MM.1S (cell line): ENCODE results near the gene PTPRE.

ENCODE experiments used
- DNase-seq: peaks from one replicate; pipeline ENCODE4 v3.0.0-alpha.2; 2015
- H2AFZ ChIP-seq: fragments of 300-600 bp; sonication (generic); 2 replicates; pipeline ENCODE4 v1.6.0; 2016; ENCODE audit warnings: antibody characterized with exemption, low read length
- H3F3A ChIP-seq: fragments of 300-600 bp; sonication (generic); 2 replicates; pipeline ENCODE4 v1.6.1; 2016; ENCODE audit warnings: mild to moderate bottlenecking, antibody characterized with exemption, low read length, moderate library complexity, mixed read lengths; ENCODE audit not compliant: insufficient read depth
- H3K27ac ChIP-seq: fragments of 300-600 bp; sonication (generic); 2 replicates; pipeline ENCODE4 v1.5.1; 2016; ENCODE audit warnings: mild to moderate bottlenecking, low read length
- H3K27me3 ChIP-seq: fragments of 300-600 bp; sonication (generic); replicated peaks from 2 replicates; pipeline ENCODE4 v1.6.0; 2016; ENCODE audit warnings: low read length; ENCODE audit not compliant: insufficient read depth
- H3K36me3 ChIP-seq: fragments of 300-600 bp; sonication (generic); replicated peaks from 2 replicates; pipeline ENCODE4 v1.6.1; 2016; ENCODE audit warnings: mild to moderate bottlenecking, low read length, mixed read lengths; ENCODE audit not compliant: insufficient read depth
- H3K4me1 ChIP-seq: fragments of 300-600 bp; sonication (generic); 2 replicates; pipeline ENCODE4 v1.6.1; 2016; ENCODE audit warnings: low read length, mixed read lengths
- H3K4me2 ChIP-seq: fragments of 300-600 bp; sonication (generic); 2 replicates; pipeline ENCODE4 v1.6.0; 2016; ENCODE audit warnings: low read depth, low read length
- H3K4me3 ChIP-seq: fragments of 300-600 bp; sonication (generic); 2 replicates; pipeline ENCODE4 v1.5.1; 2016; ENCODE audit warnings: low read length, mixed read lengths
- H3K79me2 ChIP-seq: fragments of 300-600 bp; sonication (generic); 2 replicates; pipeline ENCODE4 v1.6.1; 2016; ENCODE audit warnings: mixed run types, low read length, mixed read lengths
- H3K9ac ChIP-seq: fragments of 300-600 bp; sonication (generic); 2 replicates; pipeline ENCODE4 v1.6.1; 2016; ENCODE audit warnings: low read length, mixed read lengths
- H3K9me2 ChIP-seq: fragments of 300-600 bp; sonication (generic); replicated peaks from 2 replicates; pipeline ENCODE4 v1.6.1; 2016; ENCODE audit warnings: mild to moderate bottlenecking, low read length, mixed read lengths; ENCODE audit not compliant: insufficient read depth
- H3K9me3 ChIP-seq: fragments of 300-600 bp; sonication (generic); replicated peaks from 2 replicates; pipeline ENCODE4 v1.6.1; 2016; ENCODE audit warnings: mild to moderate bottlenecking, low read length, mixed read lengths; ENCODE audit not compliant: insufficient read depth
- H4K20me1 ChIP-seq: fragments of 300-600 bp; sonication (generic); 2 replicates; pipeline ENCODE4 v1.6.1; 2016; ENCODE audit warnings: mild to moderate bottlenecking, low read length, moderate library complexity, mixed read lengths; ENCODE audit not compliant: insufficient read depth
- EZH2 ChIP-seq: fragments of 300-600 bp; sonication (generic); optimal IDR thresholded peaks from 2 replicates; pipeline ENCODE3; 2017; ENCODE audit warnings: low read depth, mild to moderate bottlenecking, antibody characterized with exemption, low read length, mixed read lengths
- EZH2phosphoT487 ChIP-seq: fragments of 300-600 bp; sonication (generic); IDR thresholded peaks from 2 replicates; pipeline ENCODE4 v1.6.1; 2018; ENCODE audit warnings: antibody characterized with exemption, low read length
- TF ChIP-seq, protein P1 (sequence below): fragments of 300-600 bp; sonication (generic); IDR thresholded peaks from 2 replicates; pipeline ENCODE4 v1.5.1; 2016; ENCODE audit warnings: antibody characterized with exemption, low read length, mixed read lengths

Gene PTPRE

DNA sequence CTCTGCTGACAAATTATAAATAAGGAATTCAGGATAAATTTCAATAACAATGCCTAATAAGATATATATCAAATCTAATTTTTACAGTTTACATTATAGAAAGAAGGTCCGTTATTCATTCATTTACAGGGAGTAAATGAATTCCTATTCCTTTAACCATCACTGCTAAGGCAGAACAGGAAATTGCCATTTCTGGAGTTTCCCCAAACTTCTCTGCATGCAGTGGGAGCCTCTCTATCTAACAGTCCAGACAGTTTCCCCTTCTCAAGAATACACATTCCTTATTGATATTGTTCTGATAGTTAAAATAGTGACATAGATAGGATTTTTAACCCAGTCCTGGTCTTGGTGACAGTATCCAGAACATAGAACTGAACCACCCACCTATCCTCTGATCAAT is 195.0 kb downstream of the PTPRE start:
- Histone ChIP-seq H3K4me2 (no peak overlapping the region), H3K27ac (no peak overlapping the region), H4K20me1 (no peaks in the 10 kb centered on the region; the same call in 1 of the 2 replicates), H3K79me2 (peaks cover 75% of the 10 kb centered on the region), H3K4me1 (no peaks in the 10 kb centered on the region), H3K36me3 (peaks cover 57% of the 10 kb centered on the region), H3K27me3 (no peaks in the 10 kb centered on the region), H3K4me3 (no peak overlapping the region), H3K9ac (no peak overlapping the region), H3F3A (peaks cover 27% of the 10 kb centered on the region), H3K9me2 (no peaks in the 10 kb centered on the region), H2AFZ (no peak overlapping the region), H3K9me3 (no peaks in the 10 kb centered on the region)
- TF ChIP-seq EZH2phosphoT487: no peak
- TF ChIP-seq EZH2: no peak
- TF ChIP-seq, protein P1, sequence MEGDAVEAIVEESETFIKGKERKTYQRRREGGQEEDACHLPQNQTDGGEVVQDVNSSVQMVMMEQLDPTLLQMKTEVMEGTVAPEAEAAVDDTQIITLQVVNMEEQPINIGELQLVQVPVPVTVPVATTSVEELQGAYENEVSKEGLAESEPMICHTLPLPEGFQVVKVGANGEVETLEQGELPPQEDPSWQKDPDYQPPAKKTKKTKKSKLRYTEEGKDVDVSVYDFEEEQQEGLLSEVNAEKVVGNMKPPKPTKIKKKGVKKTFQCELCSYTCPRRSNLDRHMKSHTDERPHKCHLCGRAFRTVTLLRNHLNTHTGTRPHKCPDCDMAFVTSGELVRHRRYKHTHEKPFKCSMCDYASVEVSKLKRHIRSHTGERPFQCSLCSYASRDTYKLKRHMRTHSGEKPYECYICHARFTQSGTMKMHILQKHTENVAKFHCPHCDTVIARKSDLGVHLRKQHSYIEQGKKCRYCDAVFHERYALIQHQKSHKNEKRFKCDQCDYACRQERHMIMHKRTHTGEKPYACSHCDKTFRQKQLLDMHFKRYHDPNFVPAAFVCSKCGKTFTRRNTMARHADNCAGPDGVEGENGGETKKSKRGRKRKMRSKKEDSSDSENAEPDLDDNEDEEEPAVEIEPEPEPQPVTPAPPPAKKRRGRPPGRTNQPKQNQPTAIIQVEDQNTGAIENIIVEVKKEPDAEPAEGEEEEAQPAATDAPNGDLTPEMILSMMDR: no peak
- DNase-seq: no peak

DNA sequence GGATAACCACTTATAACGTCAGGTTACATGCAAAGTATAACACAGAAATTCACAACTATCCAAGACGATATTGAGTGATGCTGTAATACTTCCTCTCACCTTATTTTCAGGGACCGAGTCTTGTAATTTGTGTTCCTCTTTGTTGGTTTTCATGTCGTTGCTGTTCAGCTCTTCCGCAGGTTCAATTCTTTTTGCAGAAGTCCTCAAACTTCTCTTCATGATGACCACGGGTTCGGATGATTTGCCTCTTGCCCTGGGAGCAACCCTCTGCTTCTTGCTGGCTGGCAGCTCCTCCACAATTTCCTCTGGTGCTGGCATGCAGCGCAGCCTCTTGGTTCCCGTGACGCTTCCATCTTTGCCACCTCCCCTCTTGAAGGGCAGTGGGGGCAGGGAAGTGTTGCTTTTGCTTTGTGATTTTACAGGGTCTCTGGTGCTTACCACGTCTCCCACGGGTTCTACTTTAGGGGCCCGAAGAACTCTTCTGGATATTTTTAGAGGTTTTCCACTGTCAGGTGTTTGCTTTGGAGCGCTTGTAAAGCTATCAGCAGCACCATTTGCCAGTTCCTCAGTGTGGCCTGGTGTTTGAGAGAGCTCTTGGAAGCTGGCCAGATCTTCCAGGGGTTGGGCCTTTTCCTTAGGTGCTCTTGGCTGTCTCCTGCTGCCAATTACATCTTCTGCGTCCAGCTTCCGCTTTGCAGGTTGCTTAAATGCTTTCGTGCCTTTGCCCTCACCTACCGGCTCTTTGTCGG is 195.8 kb downstream of the PTPRE start:
- Histone ChIP-seq H4K20me1 (no peaks in the 10 kb centered on the region; the same call in 1 of the 2 replicates), H3F3A (peaks cover 19% of the 10 kb centered on the region), H3K36me3 (peaks cover 63% of the 10 kb centered on the region), H3K4me3 (no peak overlapping the region), H3K9ac (no peak overlapping the region), H3K79me2 (peaks cover 81% of the 10 kb centered on the region), H3K9me3 (no peaks in the 10 kb centered on the region), H3K4me2 (no peak overlapping the region), H3K27ac (no peak overlapping the region), H2AFZ (no peak overlapping the region), H3K27me3 (no peaks in the 10 kb centered on the region), H3K9me2 (no peaks in the 10 kb centered on the region), H3K4me1 (no peaks in the 10 kb centered on the region)
- DNase-seq: no peak
- TF ChIP-seq EZH2 (no peak), EZH2phosphoT487 (no peak)
- TF ChIP-seq, protein P1: no peak

DNA sequence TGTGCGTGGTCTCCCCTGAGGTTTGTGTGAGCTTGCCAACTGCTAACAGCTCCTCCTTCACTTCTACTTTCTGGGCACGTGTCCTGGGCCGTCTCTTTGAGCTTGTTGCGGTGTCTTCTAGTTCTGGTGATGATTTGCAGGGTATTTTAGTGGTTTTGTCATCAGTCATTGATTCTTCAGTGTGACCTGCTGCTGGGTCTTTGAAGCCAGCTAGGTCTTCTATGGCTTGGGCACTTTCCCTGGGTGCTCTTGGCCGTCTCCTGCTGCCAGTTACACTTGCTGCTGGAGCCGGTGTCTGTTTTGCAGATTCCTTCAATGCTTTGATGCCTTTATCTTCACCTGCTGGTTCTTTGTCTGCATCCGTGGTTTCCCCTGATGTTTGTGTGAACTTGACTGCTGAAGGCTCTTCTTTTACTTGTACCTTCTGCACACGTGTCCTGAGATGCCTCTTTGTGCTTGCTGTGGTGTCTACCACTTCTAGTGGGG is 196.4 kb downstream of the PTPRE start:
- no peaks in the 10 kb centered on the region for H3K4me1 ChIP-seq
- no peaks in the 10 kb centered on the region for H3K9me2 ChIP-seq
- no peak for DNase-seq
- H3K27me3 ChIP-seq: no peaks in the 10 kb centered on the region
- H4K20me1 ChIP-seq: no peaks in the 10 kb centered on the region; the same call in 1 of the 2 replicates
- TF ChIP-seq, protein P1: no peak
- no peak for TF ChIP-seq EZH2
- TF ChIP-seq EZH2phosphoT487: no peak
- H3K9me3 ChIP-seq: no peaks in the 10 kb centered on the region
- no peak overlapping the region for H3K27ac ChIP-seq
- no peak overlapping the region for H2AFZ ChIP-seq
- no peak overlapping the region for H3K4me2 ChIP-seq
- peaks cover 63% of the 10 kb centered on the region for H3K36me3 ChIP-seq
- H3K9ac ChIP-seq: no peak overlapping the region
- H3F3A ChIP-seq: peaks cover 17% of the 10 kb centered on the region; the same call in 1 of the 2 replicates
- H3K4me3 ChIP-seq: no peak overlapping the region
- peaks cover 81% of the 10 kb centered on the region for H3K79me2 ChIP-seq
